Endodermal cell (in vitro differentiated cells): ENCODE results near the gene PYGL. TPM values are rescaled to one million over a fixed set of nuclear protein-coding genes. Genes with fewer than 3 reads are reported as not detected.

ENCODE experiments used
- DNase-seq: peaks from one replicate; pipeline ENCODE4 v3.0.0-alpha.2; 2017
- H3K27ac ChIP-seq: 2 replicates; pipeline ENCODE4 v1.5.1; 2013; ENCODE audit warnings: mild to moderate bottlenecking, low read depth, low read length, moderate library complexity
- H3K27me3 ChIP-seq: 2 replicates; pipeline ENCODE4 v1.6.1; 2013; ENCODE audit warnings: mild to moderate bottlenecking, low read length, moderate library complexity; ENCODE audit not compliant: insufficient read depth, control insufficient read depth, poor library complexity, severe bottlenecking
- H3K36me3 ChIP-seq: 2 replicates; pipeline ENCODE4 v1.7.0; 2013; ENCODE audit warnings: mild to moderate bottlenecking, low read length, moderate library complexity; ENCODE audit not compliant: control insufficient read depth, insufficient read depth
- H3K4me1 ChIP-seq: one replicate; pipeline ENCODE4 v1.7.0; 2013; ENCODE audit warnings: low read length; ENCODE audit not compliant: control insufficient read depth, insufficient read depth
- H3K4me3 ChIP-seq: 2 replicates; pipeline ENCODE4 v1.5.1; 2013; ENCODE audit warnings: mild to moderate bottlenecking, low read length, moderate library complexity
- H3K9ac ChIP-seq: 2 replicates; pipeline ENCODE4 v1.6.1; 2013; ENCODE audit warnings: mild to moderate bottlenecking, low read length, moderate library complexity; ENCODE audit not compliant: poor library complexity, severe bottlenecking; ENCODE audit errors: extremely low read depth
- H3K9me3 ChIP-seq: 2 replicates; pipeline ENCODE4 v1.6.1; 2013; ENCODE audit warnings: mild to moderate bottlenecking, low read length, moderate library complexity; ENCODE audit not compliant: control insufficient read depth
- H3K27ac Mint-ChIP-seq: 2 replicates; pipeline ENCODE4 v1.8.0; 2020; ENCODE audit warnings: mixed read lengths
- H3K27me3 Mint-ChIP-seq: 2 replicates; pipeline ENCODE4 v1.8.0; 2021; ENCODE audit warnings: mild to moderate bottlenecking, mixed read lengths; ENCODE audit not compliant: insufficient read depth
- H3K36me3 Mint-ChIP-seq: 2 replicates; pipeline ENCODE4 v1.8.0; 2020; ENCODE audit warnings: low read depth, mixed read lengths
- H3K4me1 Mint-ChIP-seq: 2 replicates; pipeline ENCODE4 v1.8.0; 2020; ENCODE audit warnings: mixed read lengths
- H3K4me3 Mint-ChIP-seq: 2 replicates; pipeline ENCODE4 v1.8.0; 2020; ENCODE audit warnings: mild to moderate bottlenecking, moderate library complexity, mixed read lengths
- H3K9me3 Mint-ChIP-seq: 2 replicates; pipeline ENCODE4 v1.8.0; 2020; ENCODE audit warnings: mild to moderate bottlenecking, mixed read lengths
- CTCF ChIP-seq: fragments of 200-600 bp; sonication (generic); conservative IDR thresholded peaks from 2 replicates; pipeline ENCODE4 v1.5.0; 2021; ENCODE audit warnings: antibody characterized with exemption, mild to moderate bottlenecking
- WGBS, 2 experiments: methylation state at CpG; one replicate each; pipeline versions ENCODE4 v1.1.5 to v1.1.7; 2013; ENCODE audit warnings: missing lambda C conversion rate in 2 of 2, mixed read lengths in 1 of 2; ENCODE audit not compliant: insufficient coverage in 1 of 2, insufficient read length in 1 of 2; 5-methylcytosine and 5-hydroxymethylcytosine counted together
- total RNA-seq, 2 donors: library from RNA; stranded (reverse); fragmentation: NEBNext Ultra II Directional in 1 of 2; extraction: Animal tissue kit (Norgen Biotek cat#: 25700) in 1 of 2; gene quantifications; 2 replicates in 1 of 2; 3 replicates in 1 of 2; pipeline ENCODE4 v1.2.1, GENCODE V29; 2021

PYGL gene
- total RNA-seq, 2 donors from 2014 or later: 38.1 to 41.5 TPM

DNA sequence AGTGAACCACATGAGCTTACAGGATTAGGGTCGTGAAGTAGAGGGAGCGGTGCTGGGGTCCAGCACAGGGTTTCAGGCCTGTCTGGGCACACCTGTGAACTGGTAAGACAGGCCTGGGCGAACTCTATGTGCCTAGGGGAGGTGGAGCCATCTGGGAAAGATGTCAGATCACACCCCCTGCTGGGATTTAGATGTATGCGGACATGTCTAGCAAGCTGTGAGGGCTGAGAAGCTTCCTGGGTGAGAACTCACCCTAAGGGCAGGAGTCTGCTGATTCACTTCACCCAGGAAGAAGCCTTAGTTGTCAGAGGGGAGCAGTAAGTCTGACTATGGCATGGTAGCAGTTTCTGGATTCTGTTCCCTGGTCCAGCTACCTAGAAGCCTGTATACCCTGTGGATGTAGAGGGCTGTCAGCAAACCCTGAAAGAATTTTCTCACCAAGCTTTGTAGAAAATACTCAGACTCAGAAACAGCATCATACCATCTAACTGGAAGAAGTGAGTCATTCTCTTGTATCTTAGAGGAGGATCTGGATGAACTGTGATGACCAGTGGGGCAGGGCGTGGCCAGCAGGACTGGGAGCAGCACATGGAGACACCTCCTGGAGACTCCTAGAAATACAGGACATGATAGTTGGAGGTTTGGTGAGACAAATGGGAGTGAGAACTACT is 11.2 kb upstream of the PYGL start:
- peak; percentile 62 for TF ChIP-seq CTCF
- Histone ChIP-seq H3K9me3 (no peaks in the 10 kb centered on the region), H3K9ac (no peak overlapping the region), H3K27me3 (no peaks in the 10 kb centered on the region), H3K36me3 (no peaks in the 10 kb centered on the region), H3K4me1 (no peaks in the 10 kb centered on the region), H3K4me3 (no peak overlapping the region), H3K27ac (no peak overlapping the region)
- no peaks in the 10 kb centered on the region for H3K27me3 Mint-ChIP-seq
- peaks cover 1% of the 10 kb centered on the region for H3K9me3 Mint-ChIP-seq
- DNase-seq: peak; percentile 88
- H3K36me3 Mint-ChIP-seq: no peaks in the 10 kb centered on the region
- H3K4me1 Mint-ChIP-seq: peaks cover 3% of the 10 kb centered on the region
- WGBS, 2 experiments: 84 to 86% methylated on average over 4 to 5 of the region's 5 CpGs
- no peak overlapping the region for H3K27ac Mint-ChIP-seq
- H3K4me3 Mint-ChIP-seq: no peak overlapping the region

- H3K4me1 ChIP-seq: no peaks in the 10 kb centered on the region
- no peaks in the 10 kb centered on the region for H3K36me3 ChIP-seq
- no peaks in the 10 kb centered on the region for H3K36me3 Mint-ChIP-seq
- no peaks in the 10 kb centered on the region for H3K27me3 ChIP-seq
- no peak overlapping the region for H3K27ac ChIP-seq
- no peak overlapping the region for H3K4me3 ChIP-seq
- peak; percentile 77 for TF ChIP-seq CTCF
- H3K4me3 Mint-ChIP-seq: no peak overlapping the region
- 60% methylated on average over 1 of the region's 1 CpG; no CpG with 5 or more reads in 1 of the 2 experiments for WGBS, 2 experiments
- H3K4me1 Mint-ChIP-seq: peaks cover 3% of the 10 kb centered on the region
- no peaks in the 10 kb centered on the region for H3K27me3 Mint-ChIP-seq
- H3K27ac Mint-ChIP-seq: no peak overlapping the region
- H3K9me3 Mint-ChIP-seq: peaks cover 1% of the 10 kb centered on the region
- no peak overlapping the region for H3K9ac ChIP-seq
- H3K9me3 ChIP-seq: no peaks in the 10 kb centered on the region
- DNase-seq: no peak
Observed at GRCh38 chr14:50954811-50955372, 10.6 kb upstream of the PYGL start.

DNA sequence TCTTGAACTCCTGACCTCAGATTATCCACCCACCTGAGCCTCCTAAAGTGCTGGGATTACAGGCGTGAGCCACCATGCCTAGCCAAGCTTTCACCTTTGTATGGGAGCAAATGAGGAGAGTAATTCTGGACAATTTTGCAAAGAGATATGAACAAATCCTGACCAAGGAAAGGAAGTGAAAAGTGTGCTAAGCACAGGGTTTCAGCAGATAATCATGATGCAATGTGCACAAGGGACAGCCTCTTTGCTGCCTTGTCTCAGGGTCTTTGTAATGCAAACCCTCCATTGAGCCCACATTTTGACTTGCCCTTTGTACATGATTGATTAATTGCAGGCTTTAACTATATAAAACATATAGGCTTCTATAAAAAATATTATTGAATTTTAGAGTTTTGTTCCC is 9.2 kb upstream of the PYGL start:
- Histone ChIP-seq H3K9ac (no peak overlapping the region), H3K4me3 (no peak overlapping the region), H3K27me3 (no peaks in the 10 kb centered on the region), H3K9me3 (no peaks in the 10 kb centered on the region), H3K36me3 (no peaks in the 10 kb centered on the region), H3K4me1 (no peaks in the 10 kb centered on the region), H3K27ac (no peak overlapping the region)
- DNase-seq: no peak
- Mint-ChIP-seq H3K27me3 (no peaks in the 10 kb centered on the region), H3K9me3 (peaks cover 7% of the 10 kb centered on the region), H3K4me1 (peaks cover 3% of the 10 kb centered on the region), H3K36me3 (no peaks in the 10 kb centered on the region), H3K4me3 (no peak overlapping the region), H3K27ac (no peak overlapping the region)
- WGBS, 2 experiments: 83 to 88% methylated on average over 1 of the region's 1 CpG
- no peak for TF ChIP-seq CTCF
